Occipital lobe (tissue), 2 donors: Measurements from ENCODE around the gene GSTM3. TPM values are rescaled to one million over a fixed set of nuclear protein-coding genes. Genes with fewer than 3 reads are reported as not detected.
"Not testable (repeated sequence)": the region's sequence is repeated elsewhere in the genome, so short reads cannot be mapped to it uniquely, and the experiment has no call there.

Source experiments
- DNase-seq: peaks from one replicate; lab custom pipeline; 2025; lab: John Stamatoyannopoulos, UW
- total RNA-seq: library from RNA; depleted of rRNA; stranded (reverse); fragments of >200 nt; gene quantifications from one replicate; pipeline ENCODE4 v1.2.3, GENCODE V29; 2014

Gene GSTM3
- total RNA-seq, 1 donor from 2014 or later = 69.4 TPM

DNA sequence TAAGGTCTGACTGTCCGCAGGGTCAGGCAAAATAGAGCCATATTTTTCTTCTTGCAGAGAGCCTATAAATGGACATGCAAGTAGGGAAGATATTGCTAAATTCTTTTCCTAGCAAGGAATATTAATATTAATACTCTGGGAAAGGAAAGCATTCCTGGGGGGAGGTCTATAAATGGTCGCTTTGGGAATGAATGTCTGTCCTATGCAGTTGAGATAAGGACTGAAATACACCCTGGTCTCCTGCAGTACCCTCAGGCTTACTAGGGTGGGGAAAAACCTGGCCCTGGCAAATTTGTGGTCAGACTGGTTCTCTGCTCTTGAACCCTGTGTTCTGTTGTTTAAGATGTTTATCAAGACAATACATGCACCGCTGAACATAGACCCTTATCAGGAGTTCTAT, 37.9 kb downstream of the GSTM3 start:
- DNase-seq = not testable (repeated sequence)

DNA sequence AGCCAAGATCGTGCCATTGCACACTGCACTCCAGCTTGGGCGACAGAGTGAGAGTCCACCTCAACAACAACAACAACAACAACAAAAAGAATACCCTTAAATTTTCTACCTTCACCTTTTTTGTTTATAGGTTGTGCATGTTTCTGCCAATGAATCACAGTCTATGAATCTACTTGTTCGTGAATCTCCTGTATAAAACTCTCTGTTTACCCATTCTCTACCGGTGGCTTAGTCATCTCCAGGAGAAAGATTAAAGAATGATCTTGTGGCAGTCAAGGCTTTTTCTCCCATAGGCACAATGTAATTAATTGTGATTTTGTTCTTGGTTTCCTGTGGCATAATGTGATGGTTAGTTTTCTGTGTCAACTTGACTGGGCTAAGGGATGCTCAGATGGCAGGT, 43.0 kb downstream of the GSTM3 start:
- DNase-seq = not testable (repeated sequence)

DNA sequence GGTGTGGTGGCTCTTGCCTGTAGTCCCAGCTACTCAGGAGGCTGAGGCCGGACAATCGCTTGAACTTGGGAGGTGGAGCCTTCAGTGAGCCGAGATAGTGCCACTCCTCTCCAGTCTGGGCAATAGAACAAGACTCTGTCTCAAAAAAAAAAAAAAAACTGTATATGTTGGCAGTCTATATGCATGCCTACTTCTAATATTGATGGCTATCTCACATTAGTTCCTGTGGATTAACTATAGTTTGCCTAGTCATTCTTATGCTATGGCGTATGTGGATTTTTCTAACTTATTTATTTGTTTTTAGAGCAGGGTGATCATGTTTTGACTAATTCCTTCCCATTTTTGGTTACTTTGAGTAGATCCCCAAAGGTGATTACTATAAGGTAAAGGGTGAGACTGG, 43.8 kb downstream of the GSTM3 start:
- DNase-seq = no peak

DNA sequence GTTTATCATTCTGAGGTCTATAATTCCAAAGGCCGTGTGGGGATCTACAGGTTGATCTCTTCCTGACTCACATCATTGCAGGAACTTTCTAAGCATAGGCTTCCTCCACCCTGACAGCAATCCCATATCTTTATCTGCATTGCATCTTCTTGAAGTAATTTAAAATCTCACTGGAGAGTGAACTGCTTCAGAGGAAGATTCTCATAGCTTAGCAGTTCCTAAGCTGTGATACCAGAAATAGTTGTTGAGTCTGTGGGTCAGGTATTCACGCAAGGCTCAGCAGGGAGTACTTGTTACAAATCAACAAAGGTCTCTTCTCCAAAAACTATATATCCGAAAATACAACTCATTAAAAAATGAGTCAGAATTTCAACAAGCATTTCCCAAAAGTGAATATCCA, 45.7 kb downstream of the GSTM3 start:
- DNase-seq = not testable (repeated sequence)

DNA sequence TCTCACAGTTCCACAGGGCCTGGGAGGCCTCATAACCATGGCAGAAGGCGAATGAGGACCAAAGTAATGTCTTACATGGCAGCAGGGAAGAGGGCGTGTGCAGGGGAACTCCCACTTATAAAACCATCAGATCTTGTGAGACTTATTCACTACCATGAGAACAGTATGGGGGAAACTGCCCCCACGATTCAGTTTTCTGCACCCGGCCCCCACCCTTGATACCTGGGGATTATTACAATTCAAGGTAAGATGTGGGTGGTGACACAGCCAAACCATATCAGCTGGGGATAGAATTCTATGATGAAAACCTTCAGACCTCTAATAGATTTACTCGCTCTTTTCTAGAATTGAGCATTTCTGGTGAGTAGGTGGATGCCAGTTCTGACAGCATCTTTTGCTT, 46.4 kb downstream of the GSTM3 start:
- not testable (repeated sequence) for DNase-seq

DNA sequence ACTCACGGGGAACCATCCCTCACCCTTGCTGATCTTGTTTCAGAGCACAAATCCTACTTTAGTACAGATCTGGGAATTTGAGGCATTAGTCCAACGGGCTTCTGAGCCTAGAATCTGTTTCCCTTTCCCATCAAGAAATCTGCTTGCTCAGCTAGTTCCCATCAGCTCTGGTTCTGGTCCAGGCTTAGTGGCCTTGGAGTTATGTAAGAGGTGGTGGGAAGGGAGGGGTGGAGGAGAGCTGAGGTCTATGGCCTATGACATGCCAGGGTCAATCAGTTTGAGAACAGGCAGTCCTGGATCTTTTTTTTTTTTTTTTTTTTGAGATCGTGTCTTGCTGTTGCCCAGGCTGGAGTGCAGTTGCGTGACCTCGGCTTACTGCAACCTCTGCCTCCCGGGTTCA, 49.1 kb downstream of the GSTM3 start:
- DNase-seq = no peak

DNA sequence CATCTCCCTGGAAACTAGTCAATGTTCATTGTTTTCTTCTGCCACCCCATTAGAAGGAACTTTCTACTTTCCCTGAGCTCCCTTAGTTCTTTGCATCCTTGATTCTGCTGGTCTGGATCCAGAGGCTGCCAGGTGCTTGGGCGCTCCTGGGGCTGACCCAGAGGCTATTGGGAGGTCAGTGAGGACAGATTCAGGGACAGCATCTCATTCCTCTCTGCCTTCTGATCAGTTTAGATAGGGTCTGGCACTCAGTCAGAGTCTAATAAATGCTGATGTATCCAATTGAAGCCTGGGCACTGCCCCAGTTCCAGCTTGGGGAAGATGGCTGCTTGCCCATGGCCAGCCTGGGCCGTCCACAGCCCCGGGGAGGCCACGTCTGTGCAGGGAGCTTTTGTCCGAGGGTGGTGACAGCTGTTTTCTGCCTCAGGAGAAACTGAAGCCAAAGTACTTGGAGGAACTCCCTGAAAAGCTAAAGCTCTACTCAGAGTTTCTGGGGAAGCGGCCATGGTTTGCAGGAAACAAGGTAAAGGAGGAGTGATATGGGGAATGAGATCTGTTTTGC, 50.9 kb downstream of the GSTM3 start:
- no peak for DNase-seq

DNA sequence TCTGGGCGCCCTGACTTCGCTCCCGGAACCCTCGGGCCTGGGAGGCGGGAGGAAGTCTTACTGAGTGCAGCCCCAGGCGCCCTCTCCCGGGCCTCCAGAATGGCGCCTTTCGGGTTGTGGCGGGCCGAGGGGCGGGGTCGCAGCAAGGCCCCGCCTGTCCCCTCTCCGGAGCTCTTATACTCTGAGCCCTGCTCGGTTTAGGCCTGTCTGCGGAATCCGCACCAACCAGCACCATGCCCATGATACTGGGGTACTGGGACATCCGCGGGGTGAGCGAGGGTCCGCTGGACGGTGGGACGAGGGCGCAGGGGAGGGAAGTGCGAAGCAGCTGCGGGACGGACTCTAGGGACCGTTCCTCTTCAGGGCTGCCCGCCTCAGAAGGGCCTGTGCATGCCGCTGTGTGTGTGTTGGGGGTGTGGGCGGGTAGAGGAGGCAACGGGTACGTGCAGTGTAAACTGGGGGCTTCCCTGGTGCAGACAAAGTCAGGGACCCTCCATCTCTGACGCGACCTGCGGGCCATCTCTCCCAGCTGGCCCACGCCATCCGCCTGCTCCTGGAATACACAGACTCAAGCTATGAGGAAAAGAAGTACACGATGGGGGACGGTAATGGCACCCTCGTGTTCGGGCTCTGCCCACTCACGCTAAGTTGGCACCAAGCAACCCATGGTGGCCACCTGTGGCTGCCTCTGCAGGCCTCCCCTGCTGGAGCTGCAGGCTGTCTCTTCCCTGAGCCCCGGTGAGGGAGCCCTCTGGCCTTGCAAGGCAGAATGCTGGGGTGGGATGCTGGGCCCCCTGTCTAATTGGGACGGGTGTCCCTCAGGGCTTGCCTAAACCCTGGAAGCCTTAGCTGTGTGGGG, 53.0 kb downstream of the GSTM3 start, which contains the start of gene GSTM1:
GSTM1 (plus strand) TSS at position 177 of the 859 bp plus-strand sequence; CDS start at position 234, 57 bp downstream.
- DNase-seq = no peak

DNA sequence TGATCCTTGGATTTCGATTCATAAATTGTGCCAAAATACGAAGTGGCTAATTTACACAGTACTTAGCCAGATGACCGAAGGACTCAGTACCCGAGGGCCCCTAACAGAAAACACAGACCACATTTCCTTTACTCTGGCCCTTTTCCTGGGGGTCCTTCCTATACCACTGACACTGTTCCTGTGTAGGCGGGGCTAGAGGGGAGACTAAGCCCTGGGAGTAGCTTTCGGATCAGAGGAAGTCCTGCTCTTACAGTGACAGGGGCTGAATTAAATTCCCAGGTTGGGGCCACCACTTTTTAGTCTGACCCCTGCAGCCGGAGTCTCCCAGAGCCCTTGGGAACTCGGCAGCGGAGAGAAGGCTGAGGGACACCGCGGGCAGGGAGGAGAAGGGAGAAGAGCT, 53.7 kb downstream of the GSTM3 start:
- not testable (repeated sequence) for DNase-seq

DNA sequence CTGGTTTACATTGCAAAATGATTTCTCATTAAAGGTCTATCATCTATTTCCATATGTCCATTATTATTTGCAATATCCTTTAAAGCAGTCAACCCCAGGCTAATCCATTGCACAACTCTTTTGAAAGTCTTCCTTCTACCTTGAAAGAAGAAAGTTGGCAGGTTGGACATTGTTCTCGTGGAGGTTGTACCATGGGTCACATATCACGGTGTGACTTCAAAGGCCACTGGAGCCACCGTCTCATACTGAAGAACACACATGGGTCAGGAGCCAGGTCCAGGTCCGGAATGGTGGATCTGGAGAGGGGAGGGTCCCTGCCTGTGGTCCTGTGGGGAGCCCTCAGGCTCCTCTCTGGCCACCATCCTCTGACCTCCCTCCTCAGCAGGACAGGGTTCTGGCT, 54.9 kb downstream of the GSTM3 start:
- not testable (repeated sequence) for DNase-seq

DNA sequence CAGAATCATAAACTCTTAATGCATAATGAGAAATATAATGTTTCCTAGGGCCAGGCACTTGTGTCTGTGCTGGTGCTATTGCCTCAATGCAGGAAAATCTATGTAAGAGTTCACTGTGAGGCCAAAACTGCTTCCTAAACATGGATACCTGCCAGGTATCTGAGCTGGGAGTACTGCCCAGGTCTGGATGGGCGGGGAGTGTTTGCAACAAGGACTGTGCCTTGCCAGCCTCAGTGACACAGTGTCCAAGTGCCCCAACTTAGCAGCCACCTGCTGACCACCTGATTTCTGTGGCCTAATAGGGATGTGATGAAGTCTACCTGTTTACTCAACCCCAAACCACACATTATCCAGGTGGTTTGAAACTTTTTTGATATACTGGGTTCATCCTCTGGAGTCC, 55.4 kb downstream of the GSTM3 start:
- DNase-seq = not testable (repeated sequence)

DNA sequence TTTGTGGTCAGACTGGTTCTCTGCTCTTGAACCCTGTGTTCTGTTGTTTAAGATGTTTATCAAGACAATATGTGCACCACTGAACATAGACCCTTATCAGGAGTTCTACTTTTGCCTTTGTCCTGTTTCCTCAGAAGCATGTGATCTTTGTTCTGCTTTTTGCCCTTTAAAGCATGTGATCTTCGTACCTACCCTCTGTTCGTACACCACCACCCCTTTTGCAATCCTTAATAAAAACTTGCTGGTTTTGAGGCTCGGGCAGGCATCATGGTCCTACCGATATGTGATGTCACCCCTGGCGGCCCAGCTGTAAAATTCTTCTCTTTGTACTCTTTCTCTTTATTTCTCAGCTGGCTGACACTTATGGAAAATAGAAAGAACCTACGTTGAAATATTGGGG, 56.1 kb downstream of the GSTM3 start:
- DNase-seq = not testable (repeated sequence)

Other genes starting within 250 kb of the GSTM3 start
- 6.7 TPM for gene CYB561D1, start 246.9 kb downstream of the GSTM3 start, total RNA-seq
- 10.3 TPM for gene AMIGO1, start 231.3 kb downstream of the GSTM3 start, total RNA-seq
- gene GPR61, start 201.2 kb downstream of the GSTM3 start, total RNA-seq = 5.3 TPM
- 21.7 TPM for gene GNAI3, start 192.4 kb downstream of the GSTM3 start, total RNA-seq
- not detected for gene GNAT2, start 121.4 kb downstream of the GSTM3 start, total RNA-seq
- 49.4 TPM for gene AMPD2, start 121.2 kb downstream of the GSTM3 start, total RNA-seq
- gene GSTM4, start 84.9 kb downstream of the GSTM3 start, total RNA-seq = 4.7 TPM
- gene GSTM2, start 73.0 kb downstream of the GSTM3 start, total RNA-seq = 9.2 TPM
- gene GSTM1, start 53.2 kb downstream of the GSTM3 start, total RNA-seq = not detected
- 1.9 TPM for gene GSTM5, start 28.8 kb downstream of the GSTM3 start, total RNA-seq
- gene EPS8L3, start 22.9 kb upstream of the GSTM3 start, total RNA-seq = not detected
- 3.9 TPM for gene CSF1, start 169.8 kb upstream of the GSTM3 start, total RNA-seq
- gene AHCYL1, start 243.7 kb upstream of the GSTM3 start, total RNA-seq = 26.4 TPM